DMS53 (cell line): ENCODE measurements around the gene COL9A1.

ENCODE experiments used
- DNase-seq: peaks from one replicate; lab custom pipeline; 2025; lab: John Stamatoyannopoulos, UW

Gene COL9A1

DNA sequence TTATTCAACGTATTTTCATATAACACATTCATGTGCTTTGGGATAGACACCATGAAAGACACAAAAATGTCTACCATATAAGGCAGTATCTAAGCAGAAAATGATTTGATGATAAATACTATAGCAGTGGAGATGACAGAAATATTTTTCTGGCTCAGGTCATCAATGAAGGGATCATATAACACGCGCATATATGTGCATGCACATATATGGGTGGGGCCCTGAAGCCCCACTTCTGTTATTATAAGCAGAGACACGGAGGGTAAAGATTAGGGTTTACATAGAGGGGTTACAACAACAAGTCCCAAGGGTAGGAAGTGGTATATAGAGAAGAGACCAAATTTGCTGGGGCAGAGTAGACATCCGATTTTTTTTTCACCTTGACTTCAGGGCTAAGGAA lies 16.0 kb downstream of the COL9A1 start:
- no peak for DNase-seq

DNA sequence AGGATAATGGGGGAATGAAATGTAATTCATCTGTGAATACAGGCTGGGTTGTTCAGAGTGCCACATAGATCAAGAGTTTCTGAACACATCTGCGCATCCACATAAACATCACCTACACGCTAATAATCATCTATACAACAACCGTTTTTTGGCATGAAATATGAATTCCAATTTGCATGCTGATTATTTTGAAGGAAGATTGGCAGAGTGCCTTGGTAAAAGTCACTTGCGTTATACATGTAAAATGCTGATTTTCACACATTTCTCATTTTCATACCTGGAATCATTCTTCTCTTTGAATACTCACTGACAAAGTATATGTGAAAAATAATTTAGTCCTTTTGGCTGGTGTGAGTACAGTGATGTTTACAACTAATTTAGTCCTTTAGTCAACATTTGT lies 17.7 kb downstream of the COL9A1 start:
- no peak for DNase-seq

DNA sequence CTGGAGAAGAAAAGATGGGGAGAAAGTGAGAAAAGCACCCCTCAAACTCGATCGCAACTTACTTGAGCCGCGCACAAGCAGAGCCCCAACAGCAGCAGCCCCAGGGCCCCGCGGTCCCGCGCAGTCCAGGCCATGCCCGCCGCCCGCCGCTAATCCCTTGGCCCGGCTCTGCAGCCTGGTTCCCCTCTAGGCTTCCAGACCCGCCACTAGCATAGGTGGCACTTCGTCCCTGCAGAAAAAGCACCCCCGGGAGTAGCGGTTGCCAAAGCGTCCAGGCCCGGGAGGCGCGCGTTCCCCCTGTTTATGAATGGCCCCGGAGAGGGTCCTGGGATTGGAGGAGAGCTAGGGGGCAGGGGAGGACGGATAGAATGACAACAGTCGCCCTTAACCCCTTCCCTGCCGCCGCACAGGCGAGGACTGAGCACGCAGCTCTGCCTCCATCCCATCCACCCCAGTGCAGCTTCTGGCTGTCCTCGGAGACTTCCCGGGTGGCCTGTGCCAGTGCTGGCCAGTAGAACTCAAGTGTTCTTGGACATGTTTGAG lies 19.9 kb downstream of the COL9A1 start:
- peak; percentile 52 for DNase-seq

DNA sequence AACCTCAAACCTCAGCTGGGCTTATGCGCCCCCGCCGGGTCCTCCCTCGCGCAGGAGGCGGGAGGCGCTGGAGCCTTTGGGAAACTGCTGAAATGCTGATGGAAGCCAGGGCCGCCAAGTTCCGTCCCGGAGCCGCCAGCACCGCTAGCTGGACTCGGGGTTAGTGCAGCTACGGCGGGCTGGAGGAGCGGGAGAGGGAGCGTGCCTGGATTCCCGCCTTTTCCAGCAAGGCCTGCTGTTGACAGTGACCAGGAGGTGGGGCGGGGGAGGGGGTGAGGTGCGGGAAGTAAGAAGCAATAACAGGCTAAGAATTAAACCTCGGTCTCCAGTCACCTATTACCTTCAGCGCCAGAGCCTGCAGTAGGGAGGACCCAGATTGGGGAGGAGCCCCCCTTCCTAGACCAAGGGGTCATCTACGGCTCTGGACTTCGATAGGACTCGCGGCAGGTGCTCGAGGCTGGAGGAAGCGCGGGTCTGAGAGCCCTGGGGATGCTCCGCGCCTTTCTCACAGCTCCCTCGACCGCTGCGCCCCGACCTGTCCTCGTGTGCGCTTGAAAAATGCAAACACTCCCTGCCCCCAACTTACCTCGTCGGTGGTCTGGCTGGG lies 20.5 kb downstream of the COL9A1 start:
- DNase-seq, result peak; percentile 74

DNA sequence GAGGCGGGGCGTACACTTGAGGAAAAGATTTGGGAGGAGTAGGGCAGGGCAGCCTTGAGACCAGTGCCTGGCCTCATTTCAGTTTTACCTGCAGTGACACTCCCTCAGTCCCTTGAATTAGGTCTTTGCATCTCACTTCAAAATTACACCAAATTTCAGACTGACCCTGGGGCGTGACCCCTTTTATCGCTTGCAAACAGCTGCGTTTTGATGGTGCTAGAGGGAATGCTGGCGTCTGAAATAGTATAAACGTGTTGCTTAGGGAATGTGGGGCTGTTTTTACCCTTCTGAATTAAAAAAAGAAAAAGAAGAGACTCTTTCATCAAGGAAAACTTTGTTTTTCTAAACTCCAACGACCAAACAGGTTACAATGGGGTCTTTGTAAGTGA lies 21.0 kb downstream of the COL9A1 start:
- no peak for DNase-seq

DNA sequence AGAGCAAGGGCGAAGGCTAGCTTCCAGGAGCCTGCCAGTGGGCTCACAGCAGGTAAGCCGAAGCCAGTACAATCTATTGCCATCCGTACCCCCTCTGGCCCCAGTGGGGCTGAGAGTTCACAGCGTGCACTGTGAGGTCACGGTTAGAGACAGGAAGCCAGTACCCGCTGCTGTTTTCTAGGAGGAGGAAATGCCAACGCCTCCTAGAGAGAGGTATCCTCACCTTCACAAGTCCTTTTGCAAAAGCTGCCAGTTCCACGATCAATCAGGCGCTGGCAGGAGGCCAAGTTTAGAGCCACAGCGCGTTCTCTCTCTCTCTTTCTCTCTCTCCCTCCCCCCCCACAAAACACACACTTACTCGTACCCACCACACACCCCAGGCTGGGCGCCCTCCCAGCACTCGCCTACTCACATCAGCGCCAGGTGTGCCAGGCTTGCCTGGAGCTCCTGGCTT lies 22.5 kb downstream of the COL9A1 start:
- DNase-seq, result peak; percentile 79

DNA sequence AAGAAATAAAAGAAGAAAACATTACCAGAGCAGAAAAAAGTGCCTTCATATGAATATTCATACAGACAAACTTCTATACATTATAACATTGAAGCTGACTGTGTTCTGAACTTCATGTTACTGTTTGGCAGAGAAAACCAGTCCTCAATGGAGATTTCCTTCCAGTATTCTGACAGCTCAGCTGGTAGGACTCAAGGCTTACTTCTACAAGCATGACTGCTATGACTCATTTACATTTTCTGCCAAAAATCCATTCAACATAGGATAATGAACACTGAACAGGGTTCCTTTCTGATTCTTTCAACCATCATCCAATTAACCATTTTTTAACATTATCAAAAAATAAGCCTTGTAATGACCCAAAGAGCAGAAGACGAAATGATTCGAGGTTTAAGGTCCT lies 25.4 kb downstream of the COL9A1 start:
- peak; percentile 12 for DNase-seq

DNA sequence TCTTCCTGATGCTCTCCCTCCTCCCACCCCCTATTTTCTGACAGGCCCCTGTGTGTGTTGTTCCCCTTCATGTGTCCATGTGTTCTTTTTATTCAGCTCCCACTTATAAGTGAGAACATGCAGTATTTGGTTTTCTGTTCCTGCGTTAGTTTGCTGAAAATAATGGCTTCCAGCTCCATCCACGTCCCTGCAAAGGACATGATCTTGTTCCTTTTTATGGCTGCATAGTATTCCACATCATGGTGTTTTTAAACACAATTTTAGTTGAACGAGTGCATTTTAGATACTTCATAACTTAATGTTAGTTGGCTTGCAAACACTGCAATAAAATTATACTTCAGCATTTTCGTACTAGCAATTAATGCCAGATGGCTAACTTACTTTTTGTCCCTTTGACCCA lies 28.5 kb downstream of the COL9A1 start:
- no peak for DNase-seq

DNA sequence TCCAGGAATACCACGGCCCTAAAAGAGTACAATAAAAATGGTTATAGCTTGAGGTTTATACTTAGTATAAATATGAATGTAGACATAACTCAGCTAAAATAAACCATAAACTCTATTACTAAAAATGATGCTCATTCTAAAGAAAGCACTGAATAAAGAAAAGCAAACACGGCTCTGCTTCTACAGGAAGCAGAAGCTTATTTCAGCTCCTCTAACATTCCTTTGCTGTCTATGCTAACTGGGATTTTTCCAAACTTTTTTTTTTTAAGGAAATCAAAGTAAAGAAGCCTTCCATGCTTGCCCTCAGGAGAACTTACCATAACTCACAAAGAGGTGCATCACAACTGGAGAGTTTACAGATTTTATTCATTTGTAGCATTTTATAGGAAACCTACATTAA lies 30.8 kb downstream of the COL9A1 start:
- no peak for DNase-seq

DNA sequence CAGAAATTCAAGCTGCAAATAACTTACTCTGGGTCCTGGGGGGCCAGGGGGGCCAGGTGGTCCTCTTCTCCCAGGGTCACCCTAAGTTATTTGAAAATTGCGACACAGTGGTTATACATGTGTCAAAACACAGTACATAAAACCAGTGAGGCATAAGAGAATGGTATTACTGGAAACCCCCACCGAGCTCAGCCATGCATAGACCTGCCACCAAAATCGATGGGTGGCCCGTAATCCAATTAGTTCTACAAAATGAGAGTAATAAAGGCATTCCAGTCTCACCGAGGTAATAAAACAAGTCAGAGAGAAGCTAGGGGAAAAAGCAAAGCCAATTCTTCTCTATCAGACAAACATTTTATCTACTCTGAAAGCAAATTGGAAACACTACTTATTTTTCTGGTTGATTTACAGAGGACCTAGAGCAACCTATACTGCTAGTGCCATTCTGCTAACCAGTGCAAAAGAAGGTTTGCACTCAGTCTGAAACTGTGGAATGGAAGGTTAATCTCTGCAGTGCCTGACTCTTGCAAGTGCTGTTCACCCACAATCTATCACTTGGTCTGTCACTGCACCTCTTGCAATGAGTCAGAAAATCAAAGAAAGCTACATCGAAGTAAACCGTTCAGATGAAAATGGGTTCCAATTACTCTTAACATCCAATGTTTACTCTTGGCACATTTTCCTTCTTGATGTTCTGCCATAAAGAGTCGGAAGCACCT lies 32.4 kb downstream of the COL9A1 start:
- DNase-seq, result no peak

DNA sequence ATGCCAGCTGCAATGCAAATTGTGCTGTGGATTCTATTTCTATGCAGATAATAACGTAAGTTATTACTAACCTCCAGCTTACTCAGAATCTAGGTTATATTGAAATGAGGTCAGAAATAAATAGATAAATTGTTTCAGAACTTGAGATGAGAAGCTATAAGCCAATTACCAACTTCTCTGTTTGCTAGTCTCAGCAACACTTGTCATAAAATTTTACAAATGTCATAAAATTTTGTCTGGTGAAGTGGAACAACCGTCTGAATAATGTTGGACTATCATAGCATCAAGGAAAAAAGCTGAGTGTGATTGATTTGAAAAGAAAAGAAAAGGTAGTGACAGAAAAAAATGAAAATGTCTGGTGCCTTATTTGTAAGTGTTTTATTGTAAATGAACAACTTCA lies 36.7 kb downstream of the COL9A1 start:
- no peak for DNase-seq

DNA sequence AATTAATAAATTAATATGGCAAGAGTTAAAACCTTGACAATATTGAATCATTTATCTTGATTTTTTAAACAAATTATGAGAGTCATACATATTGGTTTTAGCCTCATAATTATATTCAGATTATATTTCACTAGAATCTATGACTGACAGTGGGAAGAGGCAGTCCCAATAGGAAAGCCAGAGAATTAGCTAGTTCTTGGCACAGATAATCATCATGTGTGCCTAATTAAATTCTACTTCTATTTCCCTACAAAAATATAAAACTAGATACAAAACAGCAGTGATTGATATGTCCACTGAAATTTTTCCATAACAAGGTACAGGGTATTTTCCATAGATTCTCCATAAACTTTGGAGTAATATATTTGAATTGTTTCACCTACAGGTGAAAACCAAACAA lies 38.6 kb downstream of the COL9A1 start:
- no peak for DNase-seq

DNA sequence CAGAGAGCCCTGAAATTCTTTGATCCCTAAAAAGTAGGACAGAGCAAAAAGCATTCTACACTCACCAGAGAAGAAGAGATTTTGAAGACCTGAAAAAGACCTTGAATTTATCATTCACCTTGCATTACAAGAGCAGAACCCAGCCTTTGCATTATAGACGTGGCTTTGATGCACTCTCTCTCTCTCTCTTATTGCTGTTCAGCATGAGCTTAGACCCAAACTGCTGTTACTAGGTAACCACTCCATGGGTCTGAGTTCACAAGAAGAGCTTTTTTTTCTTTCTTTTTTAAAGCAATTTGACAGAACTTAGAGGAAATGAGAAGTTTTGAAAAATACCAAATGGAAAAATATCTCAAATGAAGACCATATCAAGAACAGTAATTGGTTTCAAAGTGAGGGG lies 44.4 kb downstream of the COL9A1 start:
- DNase-seq, result peak; percentile 24

DNA sequence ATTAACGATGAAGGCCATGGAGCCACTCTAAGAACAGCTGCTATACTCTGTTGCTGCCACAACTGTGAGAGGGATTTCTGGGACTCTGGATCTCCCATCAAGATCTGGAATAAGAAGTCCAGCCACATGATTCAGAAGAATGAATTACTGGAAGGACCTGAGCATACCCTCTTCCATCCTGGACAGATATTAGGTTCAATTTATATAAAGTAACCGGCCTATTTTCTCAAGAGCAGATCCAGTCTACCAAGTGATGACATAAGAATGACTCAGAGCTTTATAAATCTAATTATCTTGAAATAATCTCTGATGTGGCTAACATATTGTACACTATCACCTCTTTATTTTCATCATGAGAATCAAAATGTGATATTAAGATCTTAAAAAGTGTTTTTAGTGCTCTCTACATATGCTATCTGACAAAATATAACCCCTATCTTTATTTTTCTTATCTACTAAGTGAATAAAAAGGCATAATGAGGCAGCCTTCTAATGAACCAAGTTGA lies 45.1 kb downstream of the COL9A1 start:
- DNase-seq, result no peak

DNA sequence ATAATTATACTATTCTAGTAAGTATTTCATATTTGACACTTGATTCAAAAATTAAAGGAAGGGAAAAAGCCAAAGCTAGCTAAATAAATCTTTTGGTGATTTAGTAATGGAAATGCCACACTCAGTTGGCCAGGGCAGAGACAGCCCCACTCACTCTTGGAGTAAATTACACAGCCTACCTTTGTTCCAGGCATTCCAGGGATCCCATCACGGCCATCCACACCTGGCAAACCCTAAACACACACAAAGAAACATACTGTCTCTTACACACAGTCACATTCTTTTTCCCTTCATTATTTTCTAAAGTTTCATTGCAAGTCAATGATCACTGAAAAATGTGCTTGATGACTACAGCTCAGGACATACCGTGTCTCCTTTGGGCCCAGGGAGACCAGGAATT lies 48.1 kb downstream of the COL9A1 start:
- no peak for DNase-seq

DNA sequence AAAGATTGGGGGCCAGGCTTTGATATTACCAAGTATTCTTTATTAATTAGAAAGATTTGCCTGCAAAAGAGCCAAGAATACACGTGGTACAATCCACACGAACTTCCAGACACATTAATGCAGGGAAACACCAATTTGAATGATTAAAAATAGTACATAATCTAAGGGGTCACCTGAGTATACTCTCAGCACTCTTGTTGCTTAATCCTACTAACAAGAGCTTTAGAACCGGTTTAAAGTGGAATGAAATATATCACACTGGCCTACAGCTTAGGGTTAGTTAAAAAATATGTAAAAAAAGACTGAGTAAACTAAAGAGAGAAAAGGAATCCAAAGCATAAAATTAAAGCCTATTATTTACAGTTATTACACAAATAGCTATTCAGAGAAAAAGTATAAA lies 49.0 kb downstream of the COL9A1 start:
- DNase-seq, result no peak

DNA sequence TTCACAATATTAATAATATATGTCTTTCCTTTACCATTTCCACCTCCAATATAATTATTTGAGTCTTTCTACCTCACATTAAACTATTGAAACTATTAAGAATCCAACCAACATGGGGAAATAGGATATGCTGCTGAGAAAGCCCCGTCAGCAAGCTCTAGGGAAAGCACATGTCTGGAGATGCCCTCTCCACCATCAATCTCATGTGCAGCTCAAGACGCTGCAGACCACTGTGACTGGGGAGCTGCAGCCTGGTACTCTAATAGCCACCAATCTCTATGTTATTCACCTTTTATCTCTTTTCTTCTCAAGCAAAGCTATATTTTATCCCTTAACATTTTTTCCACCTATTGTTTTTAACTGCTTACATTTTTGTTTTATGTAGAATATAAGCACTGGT lies 50.3 kb downstream of the COL9A1 start:
- no peak for DNase-seq

DNA sequence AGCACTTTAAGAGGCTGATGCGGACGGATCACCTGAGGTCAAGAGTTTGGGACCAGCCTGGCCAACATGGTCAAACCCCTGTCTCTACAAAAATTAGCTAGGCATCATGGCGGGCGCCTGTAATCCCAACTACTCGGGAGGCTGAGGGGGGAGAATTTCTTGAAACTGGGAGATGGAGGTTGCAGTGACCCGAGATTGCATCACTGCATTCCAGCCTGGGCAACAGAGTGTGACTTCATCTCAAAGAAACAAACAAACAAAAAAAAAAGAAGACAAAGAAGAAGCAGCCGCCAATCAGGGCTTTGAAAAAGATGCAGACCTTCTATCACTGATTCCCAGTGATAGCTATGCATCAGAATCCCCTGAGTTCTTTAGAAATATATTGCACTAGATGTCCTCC lies 56.8 kb downstream of the COL9A1 start:
- no peak for DNase-seq

DNA sequence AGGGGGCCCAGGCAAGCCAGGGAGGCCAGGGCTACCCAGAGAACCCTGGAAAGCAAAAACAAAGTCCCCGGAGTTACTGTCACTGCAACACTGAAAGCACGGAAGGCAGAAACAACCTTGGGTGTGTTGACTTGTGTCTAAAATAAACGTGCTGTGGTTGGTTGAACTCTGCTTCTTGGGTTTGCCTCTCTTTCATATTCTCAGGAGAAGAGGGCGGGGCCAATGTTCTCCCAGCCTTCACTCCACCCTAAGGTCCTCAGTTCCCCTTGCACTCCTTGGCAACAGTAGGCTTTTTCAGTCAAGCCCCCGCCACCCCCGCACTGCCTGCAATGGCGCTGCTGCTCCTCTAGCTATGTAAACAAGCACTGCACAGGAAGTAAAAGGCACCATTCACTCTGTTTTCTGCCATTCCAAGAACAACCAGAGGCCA lies 60.9 kb downstream of the COL9A1 start:
- peak; percentile 82 for DNase-seq

DNA sequence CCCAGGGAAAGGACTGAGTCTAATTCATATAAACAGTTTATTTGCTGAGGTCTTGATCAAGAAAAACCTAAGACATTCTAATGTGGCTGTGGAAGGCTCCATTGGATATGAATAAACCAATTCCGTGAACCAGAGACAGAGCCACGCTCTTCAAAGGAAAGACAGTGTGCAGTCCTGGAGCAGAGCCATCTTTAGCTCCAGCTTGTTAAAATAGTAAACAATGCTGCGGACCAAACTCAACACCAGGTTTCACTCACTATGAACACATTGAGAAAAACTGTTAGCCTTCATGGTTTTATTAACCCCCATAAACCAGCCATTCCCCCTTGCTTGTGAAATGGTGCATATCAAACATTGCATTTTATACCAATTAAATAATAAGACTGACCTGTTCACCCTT lies 61.9 kb downstream of the COL9A1 start:
- peak; percentile 77 for DNase-seq

DNA sequence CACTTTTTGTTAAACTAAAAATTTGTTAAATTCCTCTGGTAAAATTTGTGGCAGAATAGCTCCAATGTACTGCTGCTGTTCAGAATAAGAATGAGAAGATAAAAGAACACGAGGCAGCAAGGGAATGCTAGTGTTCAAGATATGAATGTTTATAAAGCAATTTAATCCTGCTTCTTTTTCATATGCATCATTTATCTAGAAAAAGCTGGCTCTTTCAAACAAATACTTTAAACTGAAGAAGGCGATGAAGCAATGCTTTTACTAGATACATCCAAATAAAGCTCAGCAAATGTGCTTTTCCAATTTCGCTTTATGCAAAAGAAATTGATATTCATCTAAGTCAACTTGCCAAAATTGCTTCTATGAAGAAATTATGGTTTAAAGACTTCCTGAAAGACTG lies 66.5 kb downstream of the COL9A1 start:
- no peak for DNase-seq

DNA sequence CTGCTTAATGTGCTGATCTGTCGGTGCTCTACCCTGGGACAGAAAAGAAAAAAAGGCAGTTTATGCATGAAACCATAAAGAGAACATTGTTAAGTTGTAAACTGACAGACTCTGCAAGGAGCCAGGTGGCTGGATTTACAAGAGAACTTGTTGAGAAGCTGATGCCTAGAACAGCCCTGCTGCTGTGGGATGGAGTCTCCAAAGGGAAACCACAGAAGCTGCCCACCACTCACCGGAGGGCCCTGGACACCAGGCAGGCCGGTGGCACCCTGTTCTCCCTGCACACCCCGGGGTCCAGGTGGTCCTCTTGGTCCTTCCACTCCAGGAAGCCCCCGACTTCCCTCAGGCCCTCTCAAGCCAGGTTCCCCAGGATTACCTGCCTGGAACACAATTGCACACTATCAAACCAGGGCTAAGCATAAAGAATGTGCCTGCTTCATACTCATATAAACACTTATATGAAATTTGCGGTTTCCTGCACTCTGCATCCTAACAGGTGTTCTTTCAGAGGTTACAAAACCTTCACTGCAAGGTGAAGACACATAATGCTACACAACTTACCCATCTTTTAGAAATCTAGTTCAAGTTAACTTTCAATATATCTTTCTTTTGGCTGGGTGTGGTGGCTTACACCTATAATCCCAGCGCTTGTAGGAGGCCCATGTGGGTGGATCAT lies 68.2 kb downstream of the COL9A1 start:
- no peak for DNase-seq

DNA sequence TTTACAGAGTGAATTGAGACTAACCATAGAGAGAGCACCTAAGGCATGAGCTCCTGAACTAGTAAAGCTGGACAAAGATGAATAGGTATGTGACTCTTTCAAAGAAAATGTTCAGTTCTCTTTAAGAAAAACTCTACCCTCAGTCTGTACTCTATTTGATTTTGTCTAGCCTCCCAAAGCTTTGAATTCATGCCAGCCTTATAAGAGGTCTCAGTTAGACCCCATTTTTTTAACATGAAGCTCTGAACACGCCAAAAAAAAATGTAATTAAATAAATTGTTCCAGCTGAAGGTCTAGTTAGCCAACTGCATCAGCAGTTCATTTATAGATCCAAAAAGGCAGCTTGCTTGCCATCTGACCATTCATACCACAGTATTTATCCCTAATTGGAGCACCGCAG lies 71.6 kb downstream of the COL9A1 start:
- no peak for DNase-seq
